UCSD-AML1 (cell line): ENCODE results near the gene CTSZ.
"Not testable (repeated sequence)": the region's sequence is repeated elsewhere in the genome, so short reads cannot be mapped to it uniquely, and the experiment has no call there.

ENCODE experiments used
- DNase-seq: peaks from one replicate; lab custom pipeline; 2025; ENCODE audit not compliant: unreplicated experiment; lab: John Stamatoyannopoulos, UW

CTSZ gene

DNA sequence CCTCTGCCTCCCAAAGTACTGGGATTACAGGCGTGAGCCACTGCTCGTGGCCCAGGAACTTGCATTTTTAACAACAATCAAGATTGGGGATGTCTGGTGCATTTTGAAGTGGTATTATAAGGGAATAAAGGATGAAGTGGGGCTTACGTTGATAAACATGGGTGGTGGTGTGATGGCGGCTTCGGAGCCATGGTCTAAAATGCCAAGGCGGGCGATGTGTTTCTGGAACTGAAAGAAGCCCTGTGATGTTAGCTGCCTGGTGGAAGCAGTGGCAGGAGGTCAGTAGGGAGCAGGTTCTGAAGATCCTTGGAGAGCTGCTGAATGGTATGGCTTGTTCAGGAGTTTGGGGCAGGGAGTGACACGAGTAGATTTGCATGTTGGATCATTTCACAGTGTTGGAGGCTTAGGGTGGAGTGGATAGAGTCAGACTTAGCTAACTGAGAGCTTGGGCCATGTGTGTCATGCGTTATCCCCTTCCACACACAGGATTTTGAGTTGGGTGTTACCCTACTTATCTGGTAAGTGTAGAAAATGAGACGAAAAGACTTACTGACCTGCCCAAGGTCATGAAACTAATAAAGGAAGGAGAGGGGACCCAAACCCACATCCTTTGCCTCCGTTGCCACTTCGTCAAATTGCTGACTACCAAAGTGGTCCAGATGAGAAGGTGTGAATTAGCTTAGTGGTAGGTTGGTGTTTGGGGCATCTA, 24.5 kb downstream of the CTSZ start:
- no peak for DNase-seq

DNA sequence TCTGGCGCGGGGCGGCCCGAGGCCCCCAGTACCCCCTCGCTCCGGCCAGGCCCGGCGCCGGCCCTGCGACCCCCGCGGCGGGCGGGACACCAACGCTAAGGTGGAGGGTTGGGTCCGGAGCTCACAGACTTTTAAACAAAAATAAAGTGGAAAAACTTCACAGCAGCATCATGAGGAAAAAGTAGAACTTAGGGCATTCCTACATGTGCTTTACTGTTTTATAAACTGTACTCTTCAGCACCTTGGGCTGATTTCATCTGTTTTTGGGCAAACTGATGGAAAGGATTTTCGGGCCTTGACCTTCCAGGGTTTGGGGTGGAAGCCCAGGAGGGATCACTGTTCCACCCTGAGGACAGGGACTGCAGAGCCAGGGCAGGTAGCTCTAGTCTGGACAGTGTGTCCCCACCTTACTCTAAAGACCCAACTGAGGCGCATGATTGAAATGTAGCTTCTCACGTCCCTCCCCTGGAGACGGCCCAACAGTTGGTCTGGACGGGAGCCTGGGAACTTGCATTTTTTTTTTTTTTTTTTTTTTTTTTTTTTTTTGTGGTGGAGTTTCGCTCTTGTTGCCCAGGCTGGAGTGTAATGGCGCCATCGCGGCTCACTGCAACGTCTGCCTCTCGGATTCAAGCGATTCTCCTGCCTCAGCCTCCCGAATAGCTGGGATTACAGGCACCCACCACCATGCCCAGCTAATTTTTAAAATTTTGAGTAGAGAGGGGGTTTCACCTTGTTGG, 25.3 kb downstream of the CTSZ start:
- DNase-seq, result no peak

DNA sequence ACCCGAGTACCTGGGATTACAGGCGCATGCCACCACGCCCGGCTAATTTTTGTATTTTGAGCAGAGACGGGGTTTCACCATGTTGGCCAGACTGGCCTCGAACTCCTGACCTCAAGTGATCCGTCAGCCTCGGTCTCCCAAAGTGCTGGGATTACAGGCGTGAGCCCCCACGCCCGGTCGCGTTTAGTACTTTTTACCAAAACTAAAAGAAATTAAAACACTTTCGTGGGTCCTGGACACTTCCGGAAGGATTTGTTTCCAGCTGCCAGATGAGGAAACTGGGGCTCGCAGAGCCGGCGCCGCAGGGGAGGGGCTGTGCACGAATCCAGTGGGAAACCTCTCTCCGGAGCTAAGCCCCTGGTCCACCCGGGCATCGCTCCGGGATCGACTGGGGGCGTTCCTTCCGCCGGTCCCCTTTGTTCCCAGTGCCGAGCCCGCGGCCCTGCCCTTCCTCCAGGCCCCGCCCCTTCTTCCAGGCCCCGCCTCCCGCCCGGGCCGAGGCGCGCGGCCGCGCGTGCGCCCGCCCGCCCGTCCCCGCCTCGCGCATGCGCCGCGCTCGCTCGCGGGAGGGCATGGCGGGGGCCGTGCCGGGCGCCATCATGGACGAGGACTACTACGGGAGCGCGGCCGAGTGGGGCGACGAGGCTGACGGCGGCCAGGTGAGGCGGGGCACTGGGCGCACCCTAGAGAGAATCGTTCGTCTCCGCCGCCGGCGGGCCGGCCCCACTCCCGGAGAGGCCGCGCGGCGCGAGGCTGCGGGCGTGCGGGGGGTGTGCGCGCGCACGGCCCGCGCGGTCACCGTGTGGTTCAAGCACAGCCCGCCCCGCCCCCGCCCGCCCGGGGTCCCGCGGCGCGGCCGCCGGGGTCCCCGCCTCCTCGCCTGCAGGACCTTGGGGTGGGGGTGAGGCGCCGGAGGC, 26.1 kb downstream of the CTSZ start, which contains the start of gene NELFCD:
TSS of gene NELFCD (plus strand) at position 546 of the 917 bp plus-strand sequence. CDS start at position 600, 54 bp downstream.
- peak; percentile 88 for DNase-seq

DNA sequence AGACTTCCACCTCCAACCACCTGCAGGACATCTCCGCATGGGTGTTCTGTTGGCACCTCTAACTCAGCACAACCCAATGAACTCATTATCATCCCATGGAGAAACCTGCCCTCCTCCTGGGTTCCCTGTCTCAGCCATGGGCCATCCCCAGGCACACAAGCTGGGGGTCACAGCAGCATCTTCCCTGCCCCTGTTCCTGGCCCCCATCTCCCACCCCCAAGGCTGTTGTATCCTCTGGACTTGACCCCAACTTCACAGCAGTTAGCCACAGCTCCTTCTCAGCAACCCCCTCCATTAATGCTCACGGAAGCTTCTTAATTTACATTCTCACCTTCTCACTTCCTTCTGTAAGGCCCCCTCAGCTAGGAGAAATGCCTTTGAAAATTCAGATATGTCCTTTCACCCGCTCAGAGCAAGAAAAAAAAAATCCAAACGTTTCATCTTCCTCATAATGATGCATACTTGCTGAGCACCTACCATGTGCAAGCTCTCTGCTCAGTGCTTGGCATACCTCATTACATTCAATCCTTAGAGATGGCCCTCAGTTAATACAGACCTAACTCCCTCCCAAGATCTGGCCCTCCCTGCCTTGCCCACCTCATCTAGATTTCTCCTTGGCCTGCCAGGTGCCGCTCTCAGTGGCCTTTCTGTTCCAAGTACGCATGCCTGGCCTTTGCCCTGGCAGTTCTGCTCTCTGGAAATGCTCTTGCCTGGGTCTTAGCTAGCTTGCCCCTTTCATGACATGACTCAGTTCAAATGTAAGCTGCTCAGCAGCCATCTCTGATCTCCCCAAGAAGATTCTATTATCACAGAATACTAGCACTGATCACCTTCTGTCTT, 28.5 kb downstream of the CTSZ start:
- DNase-seq, result no peak

DNA sequence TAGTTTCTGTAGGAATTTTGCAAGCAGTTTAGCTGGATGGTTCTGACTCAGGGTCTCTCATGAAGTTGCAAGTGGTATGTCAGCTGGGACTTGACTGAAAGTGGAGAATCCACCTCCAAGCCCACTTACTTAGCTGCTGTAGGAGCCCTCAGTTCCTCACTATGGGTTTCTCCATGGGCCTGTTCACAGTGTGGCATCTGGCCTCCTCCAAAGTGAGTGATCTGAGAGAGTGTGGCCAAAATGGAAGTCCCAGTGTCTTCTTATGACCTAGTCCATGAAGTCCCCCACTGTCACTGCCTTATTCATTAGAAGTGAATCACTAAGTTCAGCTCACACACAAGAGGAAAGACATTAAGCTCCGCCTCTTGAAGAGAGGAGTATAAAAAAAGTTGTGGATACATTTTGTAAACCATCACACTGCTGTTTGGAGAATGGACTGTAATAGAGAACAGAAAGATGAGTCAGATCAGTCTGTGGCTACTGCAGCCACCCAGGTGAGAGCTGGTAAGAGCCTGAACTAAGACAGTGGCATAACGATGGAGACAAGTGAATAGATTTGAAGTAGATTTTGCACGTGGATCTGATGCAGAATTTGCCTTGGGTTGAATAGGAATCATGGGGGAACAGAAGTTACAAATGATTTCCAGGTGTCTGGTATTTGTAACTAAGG, 30.9 kb downstream of the CTSZ start:
- no peak for DNase-seq

DNA sequence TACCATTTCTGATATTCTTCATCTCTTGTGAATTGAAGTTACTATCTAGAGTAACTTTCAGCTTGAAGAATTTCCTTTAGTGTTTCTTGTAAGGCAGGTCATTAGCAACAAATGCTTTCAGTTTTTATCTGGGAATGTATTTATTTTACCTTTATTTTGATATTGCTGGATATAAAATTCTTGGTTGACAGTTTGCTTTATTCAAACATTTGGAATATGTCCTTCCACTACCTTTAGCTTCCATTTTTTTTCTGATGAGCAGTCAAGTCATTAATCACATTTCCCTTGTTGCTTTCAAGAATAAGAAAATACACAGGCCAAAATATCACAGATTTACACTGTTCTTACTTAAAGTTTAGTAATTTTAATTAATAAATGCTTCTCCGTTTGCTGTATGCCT, 31.7 kb downstream of the CTSZ start:
- no peak for DNase-seq

DNA sequence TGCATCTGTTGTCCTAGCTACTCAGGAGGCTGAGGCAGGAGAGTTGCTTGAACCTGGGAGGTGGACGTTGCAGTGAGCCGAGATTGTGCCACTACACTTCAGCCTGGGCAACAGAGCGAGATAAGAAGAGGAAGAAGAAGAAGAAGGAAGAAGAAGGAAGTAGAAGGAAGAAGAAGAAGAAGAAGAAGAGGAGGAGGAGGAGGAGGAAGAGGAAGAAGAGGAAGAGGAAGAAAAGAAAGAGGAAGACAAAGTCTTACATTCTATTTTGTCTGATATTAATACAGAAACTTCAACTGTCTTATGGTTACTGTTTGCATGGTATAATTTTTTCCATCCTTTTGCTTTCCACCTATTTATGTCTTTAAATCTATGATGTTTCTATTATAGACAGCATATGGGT, 33.2 kb downstream of the CTSZ start:
- no peak for DNase-seq

DNA sequence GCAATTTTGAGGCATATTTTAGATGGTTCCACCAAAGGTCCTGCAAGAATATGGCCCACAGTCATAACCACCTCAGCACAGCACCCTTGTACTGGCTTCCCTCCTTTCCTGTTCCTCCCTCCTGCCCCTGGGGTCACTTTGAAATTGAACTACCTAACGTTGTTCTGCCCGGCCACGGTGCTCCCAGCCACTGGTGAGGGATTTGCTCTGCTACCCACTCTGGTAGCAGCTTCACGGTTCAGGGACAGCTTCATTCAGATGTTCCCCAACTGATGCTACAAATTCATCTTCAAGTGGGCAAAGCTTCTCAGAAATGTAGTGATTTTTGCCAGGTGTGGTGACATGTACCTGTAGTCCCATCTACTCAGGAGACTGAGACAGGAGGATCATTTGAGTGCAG, 33.9 kb downstream of the CTSZ start:
- no peak for DNase-seq

DNA sequence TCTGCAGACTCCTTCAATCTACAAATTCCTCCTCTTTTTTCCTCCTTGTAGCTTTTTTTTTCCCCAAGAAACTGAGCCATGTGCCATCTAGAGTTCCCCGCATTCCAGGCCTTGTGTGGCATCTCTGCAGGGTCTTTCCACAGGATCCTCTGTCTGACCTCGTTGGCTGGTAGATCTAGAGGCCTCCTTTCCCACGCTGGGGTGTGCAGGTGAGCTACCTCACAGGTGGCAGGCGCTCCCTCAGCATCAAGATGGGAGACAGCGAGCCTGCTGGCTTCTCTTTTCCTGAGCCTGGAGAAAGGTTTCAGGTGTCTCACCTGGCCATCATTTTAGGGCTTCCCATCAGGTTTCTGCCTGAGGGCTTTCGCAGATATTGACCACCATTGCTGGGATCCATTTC, 35.6 kb downstream of the CTSZ start:
- DNase-seq, result no peak

DNA sequence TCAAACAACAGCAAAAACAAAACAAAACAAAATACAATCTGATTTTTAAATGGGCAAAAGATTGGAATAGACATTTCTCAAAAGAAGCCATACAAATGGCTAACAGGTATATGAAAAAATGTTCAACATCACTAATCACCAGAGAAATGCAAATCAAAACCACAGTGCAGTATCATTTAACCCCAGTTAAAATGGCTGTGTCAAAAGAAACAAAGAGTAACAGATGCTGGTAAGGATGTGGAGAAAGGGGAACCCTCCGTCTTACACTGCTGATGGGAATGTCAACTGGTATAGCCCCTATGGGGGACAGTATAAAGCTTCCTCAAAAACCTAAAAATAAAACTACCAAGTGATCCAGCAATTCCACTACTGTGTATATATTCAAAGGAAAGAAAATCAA, 36.9 kb downstream of the CTSZ start:
- no peak for DNase-seq

DNA sequence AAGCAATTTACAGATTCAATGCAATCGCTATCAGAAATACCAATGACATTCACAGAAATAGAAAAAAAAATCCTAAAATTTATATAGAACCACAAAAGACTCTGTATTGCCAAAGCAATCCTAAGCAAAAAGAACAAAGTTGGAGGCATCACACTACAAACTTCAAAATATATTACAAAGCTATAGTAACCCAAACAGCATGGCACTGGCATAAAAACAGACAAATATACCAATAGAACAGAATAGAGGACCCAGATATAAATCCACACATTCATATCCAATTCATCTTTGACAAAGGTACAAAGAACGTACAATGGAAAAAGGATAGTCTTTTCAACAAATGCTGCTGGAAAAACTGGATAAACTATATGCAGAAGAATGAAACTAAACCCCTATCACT, 37.6 kb downstream of the CTSZ start:
- no peak for DNase-seq

DNA sequence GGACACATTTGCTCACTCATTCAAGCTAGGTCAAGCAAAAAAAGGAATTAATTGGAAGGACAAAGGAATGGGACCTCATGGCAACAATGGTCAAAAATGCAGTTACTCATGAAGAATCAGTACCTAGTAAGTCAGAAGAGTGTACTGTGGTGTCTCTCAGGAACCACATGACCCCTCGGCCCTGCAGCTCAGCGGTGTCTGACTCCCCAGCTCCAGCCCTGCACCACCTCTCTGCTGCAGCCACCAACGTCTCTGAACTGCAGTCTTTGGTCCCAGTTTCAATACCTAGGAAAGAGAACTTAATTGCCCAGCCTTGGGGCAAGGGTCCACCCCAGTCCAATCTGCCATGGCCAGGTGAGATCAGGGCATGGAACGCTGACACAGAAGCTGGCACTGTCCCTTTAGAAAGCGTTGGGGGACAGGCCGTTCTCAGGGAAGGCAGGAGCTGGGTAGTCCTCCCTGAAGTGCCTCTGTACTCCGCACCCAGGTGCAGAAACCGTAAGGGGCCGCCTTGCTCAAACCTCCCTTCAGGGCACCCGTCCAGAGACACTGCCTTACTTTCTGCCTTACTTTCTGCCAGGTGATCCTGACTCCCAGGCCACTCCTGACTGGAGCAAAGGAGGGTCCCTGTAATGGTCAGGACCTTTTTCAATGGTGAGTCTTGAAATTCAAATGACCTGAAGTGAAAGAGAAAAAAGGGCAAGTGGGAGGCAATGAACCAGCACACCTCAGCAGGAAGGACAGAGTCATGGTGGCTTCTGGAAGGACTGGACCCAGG, 39.2 kb downstream of the CTSZ start:
- DNase-seq, result no peak

DNA sequence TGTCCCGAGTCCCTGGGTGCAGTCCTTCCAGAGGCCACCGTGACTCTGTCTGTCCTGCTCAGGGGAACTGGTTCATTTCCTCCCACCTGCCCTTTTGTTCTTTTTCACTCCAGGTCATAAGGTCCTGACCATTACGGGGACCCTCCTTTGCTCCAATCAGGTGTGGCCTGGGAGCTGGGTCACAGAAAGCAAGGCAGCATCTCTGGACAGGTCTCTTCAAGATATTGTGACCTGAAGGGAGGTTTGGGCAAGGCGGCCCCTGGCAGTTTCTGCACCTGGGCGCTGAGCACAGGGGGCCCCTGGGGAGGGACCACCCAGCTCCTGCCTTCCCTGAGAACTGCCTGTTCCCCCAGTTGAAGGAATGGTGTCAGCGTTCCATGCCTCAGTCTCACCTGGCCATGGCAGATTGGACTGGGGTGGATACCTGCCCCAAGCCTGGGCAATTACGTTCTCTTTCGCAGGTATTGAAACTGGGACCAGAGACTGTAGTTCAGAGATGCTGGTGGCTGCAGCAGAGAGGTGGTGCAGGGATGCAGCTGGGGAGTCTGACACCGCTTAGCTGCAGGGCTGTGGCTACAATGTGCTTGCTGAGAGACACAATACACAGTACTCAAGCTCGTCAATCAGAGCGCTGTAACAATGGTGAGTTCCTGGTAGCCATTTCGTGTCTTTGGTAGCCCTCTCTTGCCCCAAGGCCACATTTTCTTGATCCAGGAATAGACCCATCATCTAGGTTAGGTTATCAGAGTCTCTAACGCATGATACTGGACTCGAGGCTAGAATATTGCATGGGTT, 41.6 kb downstream of the CTSZ start:
- no peak for DNase-seq

DNA sequence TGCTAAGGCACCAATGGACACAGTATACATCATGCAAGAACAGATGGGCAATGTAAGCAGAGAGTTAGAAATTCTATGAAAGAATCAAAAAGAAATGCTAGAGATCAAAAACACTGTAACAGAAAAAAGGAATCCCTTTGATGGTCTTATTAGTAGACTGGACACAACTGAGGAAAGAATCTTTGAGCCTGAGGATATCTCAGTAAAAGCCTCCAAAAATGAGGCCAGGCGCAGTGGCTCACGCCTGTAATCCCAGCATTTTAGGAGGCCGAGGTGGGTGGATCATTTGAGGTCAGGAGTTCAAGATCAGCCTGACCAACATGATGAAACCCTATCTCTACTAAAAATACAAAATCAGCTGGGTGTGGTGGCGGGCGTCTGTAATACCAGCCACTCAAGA, 43.1 kb downstream of the CTSZ start:
- not testable (repeated sequence) for DNase-seq

DNA sequence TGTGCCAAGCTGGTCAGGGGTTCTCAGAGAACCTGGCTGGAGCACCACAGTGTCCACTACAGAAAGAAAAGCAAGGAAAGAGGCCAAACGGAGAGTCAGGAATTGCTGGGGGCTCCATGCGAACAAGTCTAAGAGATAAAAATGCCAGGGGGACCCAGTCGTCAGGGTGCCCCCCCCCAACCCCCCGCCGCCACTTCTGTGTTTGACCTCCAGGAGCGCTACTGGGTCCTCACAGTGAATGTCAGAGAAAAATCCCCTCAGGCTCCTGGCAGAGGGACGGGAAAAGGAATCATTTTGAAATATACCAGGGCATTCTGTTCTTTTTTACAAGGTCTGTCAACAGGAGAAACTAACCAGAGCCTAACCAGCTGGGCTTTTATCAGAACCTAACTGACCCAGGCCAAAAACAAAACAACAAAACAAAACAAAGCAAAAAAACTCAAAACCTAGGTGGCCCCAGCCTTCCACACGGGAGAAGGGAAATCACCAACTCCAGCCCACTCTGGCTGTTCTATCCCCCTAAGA, 43.9 kb downstream of the CTSZ start:
- no peak for DNase-seq

DNA sequence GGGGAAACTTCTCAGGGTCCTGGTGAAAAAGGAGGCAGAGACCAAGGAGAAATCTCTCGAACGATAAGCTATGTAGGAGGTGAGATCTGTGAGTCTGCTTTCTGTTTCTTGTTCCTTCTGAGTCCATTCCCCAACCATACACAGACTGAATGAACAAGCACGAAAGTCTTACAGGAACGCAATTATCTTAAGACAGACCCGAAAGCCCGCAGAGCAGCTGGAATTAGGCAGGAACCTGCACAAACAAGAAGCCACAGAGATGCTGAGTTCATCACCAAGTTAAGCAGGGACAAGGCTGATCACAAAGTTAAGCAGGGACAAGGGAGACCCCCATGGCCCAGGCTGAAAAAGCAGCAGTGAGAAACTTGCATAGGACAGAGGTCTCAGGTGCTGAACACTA, 47.4 kb downstream of the CTSZ start:
- DNase-seq, result no peak

DNA sequence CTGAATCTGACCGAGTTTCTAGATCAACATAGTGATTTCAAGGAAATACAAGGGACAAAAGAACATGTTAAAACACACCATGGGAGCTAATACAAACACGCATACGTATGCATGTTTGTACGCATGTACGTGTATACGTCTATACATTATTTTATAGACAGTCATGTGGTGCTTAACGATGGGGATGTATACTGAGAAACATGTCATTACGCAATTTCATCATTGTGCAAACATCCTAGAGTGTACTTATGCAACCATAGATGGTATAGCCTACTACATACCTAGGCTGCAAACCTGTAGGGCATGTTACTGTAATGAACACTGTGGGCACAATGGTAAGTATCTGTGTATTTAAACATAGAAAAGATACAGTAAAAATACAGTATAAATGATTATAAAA, 51.0 kb downstream of the CTSZ start:
- DNase-seq, result no peak

DNA sequence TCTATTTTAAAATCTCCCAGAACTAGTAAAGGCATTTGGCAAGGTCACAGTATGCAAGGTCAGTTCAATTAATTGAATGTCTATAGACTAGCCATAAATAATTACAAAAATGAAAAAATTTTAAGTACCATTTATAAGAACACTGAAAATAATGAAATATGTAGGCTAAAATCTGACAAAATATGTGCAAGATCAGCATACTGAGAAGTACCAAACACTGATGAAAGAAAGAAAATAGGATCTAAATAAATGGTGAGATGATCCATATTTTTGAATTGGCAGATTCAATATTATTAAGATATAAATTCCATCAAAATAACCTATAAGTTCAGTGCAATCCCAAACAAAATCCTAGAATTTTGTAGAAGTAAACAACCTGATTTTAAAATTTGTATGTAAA, 54.0 kb downstream of the CTSZ start:
- no peak for DNase-seq
